DOHH2 (cell line): ENCODE data around the gene VPREB1.
A peak's percentile ranks its signal among the peaks of the same experiment; 100 is the strongest.

Experiments used
- EZH2phosphoT487 ChIP-seq: fragments of 200-600 bp; sonication (generic); IDR thresholded peaks from 2 replicates; pipeline ENCODE4 v1.6.1; 2017; ENCODE audit warnings: borderline replicate concordance, mild to moderate bottlenecking, antibody characterized with exemption, low read length, moderate library complexity, mixed read lengths
- TF ChIP-seq, protein P1 (sequence below): fragments of 200-600 bp; sonication (generic); IDR thresholded peaks from one replicate; pipeline ENCODE4 v1.5.1; 2014; ENCODE audit warnings: antibody characterized with exemption, mild to moderate bottlenecking, low read depth, low read length; ENCODE audit not compliant: poor library complexity, severe bottlenecking

DNA sequence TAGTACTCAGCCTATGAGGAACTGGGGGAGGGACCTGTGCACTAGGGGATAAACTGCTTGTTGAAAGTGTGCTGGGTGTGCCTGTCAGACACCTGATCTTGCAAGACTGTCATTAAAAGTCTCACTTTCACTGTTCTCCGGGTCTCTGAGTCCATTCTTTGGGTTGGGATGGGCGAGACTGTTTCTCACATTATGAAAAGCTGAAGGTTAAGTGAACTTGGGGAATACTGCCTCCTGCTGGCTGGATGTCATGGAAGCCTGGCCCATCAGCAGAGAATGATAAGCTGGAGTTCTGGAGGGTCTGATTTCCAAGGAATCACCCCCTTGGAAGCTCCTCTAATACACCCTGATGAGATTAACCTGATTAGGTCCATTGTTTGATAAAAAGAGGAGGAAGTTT, 9.0 kb upstream of the VPREB1 start:
- TF ChIP-seq, protein P1, sequence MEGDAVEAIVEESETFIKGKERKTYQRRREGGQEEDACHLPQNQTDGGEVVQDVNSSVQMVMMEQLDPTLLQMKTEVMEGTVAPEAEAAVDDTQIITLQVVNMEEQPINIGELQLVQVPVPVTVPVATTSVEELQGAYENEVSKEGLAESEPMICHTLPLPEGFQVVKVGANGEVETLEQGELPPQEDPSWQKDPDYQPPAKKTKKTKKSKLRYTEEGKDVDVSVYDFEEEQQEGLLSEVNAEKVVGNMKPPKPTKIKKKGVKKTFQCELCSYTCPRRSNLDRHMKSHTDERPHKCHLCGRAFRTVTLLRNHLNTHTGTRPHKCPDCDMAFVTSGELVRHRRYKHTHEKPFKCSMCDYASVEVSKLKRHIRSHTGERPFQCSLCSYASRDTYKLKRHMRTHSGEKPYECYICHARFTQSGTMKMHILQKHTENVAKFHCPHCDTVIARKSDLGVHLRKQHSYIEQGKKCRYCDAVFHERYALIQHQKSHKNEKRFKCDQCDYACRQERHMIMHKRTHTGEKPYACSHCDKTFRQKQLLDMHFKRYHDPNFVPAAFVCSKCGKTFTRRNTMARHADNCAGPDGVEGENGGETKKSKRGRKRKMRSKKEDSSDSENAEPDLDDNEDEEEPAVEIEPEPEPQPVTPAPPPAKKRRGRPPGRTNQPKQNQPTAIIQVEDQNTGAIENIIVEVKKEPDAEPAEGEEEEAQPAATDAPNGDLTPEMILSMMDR, result peak; percentile 87
- TF ChIP-seq EZH2phosphoT487, result no peak
